ENCODE measurements around the gene TRAP1. TPM values are rescaled to one million over a fixed set of nuclear protein-coding genes. Genes with fewer than 3 reads are reported as not detected.
A peak's percentile ranks its signal among the peaks of the same experiment; 100 is the strongest.
"Not testable (repeated sequence)": the region's sequence is repeated elsewhere in the genome, so short reads cannot be mapped to it uniquely, and the experiment has no call there.

TRAP1 gene
- total and polyA plus RNA-seq, 9 donors: 56.3 to 102 (median 76.7) TPM

DNA sequence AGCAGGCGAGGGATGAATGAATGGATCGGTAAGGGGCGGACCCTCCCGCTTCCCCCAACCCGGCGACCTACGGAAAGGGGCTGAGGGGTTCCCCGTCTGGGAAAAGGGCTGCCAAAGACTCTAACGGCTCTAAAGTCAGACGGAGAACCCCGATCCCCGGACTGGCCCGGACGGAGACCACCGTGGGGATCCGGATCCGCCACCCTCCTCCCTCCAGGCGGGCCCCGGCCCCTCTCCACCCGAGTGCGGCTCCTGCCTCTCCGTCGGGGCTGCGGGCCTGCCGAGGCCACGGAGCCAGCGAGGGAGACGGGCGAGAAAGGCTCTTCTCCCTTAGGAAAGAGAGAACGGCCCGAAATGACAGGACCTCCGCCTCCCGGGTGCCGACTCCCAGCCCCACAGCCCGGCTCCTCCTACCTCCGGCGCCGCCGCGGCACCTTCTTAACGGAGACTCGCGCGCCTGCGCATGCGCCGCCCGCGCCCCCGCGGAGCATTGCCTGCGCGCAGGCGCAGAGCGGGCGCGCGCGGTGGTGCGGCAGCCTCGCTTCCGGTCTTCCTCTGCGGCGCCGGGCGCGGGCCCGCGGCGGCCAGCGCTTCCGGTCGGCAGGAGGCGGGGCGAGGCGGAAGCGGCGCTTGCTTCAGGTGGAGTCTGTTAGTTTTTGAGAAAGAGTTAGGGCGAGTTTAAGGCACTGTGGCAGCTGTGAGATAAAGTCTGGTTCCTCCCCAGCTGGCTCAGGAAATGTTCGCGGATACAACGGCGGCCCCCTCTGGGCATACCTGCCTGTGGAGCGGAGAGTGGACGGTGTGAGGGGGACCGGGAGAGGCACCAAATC, 106.0 kb downstream of the TRAP1 start, which contains the start of gene SLX4:
SLX4 (minus strand) TSS at position 461 of the 830 bp plus-strand sequence. CDS start 2,642 bp downstream, outside the sequence.
- peak; percentile 87 to 94 (median 93) for DNase-seq
- Histone ChIP-seq H3K9me3 (no peaks in the 10 kb centered on the region), H3K27ac (no peak within 1 kb of the TSS), H3K27me3 (no peaks in the 10 kb centered on the region), H3K36me3 (no peaks in the 10 kb centered on the region), H3K4me1 (ENCODE audit: insufficient read depth) (peaks cover 2% of the 10 kb centered on the region), H3K4me3 (peak within 1 kb of the TSS; percentile 73)
- TF ChIP-seq POLR2A (IDR thresholded peaks at IDR 0.05): no peak
- TF ChIP-seq, protein P1, sequence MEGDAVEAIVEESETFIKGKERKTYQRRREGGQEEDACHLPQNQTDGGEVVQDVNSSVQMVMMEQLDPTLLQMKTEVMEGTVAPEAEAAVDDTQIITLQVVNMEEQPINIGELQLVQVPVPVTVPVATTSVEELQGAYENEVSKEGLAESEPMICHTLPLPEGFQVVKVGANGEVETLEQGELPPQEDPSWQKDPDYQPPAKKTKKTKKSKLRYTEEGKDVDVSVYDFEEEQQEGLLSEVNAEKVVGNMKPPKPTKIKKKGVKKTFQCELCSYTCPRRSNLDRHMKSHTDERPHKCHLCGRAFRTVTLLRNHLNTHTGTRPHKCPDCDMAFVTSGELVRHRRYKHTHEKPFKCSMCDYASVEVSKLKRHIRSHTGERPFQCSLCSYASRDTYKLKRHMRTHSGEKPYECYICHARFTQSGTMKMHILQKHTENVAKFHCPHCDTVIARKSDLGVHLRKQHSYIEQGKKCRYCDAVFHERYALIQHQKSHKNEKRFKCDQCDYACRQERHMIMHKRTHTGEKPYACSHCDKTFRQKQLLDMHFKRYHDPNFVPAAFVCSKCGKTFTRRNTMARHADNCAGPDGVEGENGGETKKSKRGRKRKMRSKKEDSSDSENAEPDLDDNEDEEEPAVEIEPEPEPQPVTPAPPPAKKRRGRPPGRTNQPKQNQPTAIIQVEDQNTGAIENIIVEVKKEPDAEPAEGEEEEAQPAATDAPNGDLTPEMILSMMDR (IDR thresholded peaks at IDR 0.05): peak in 1 of 3 donors; percentile 17
- TF ChIP-seq EP300 (IDR thresholded peaks at IDR 0.05): no peak
- WGBS, 3 donors: 0% methylated on average over 59 to 86 of the region's 86 CpGs
- intact Hi-C loops (cut with DNase I): no loop called here

DNA sequence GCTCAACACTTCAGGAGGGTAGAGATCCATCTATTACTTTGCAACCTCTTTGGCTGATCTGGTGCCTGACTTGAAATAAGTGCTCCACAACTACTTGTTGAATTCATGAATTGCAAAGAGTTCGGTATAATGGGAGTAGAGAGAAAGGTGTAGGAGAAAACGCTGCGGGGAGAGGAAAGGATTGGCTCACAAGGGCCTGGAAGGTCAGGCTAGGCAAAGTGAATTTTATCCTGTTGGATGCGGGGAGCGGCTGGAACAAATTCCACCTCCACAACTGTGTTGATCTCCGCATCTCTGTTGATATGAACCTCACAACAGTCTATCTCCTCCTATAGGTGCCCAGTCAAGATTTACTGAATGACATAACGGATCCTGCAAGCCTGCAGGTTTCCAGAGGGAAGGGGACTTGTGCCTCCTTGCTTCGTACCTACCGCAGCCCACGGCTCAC, 106.6 kb downstream of the TRAP1 start:
- Histone ChIP-seq H3K4me3 (peak overlapping the region; percentile 73), H3K4me1 (ENCODE audit: insufficient read depth) (peaks cover 2% of the 10 kb centered on the region), H3K9me3 (no peaks in the 10 kb centered on the region), H3K27me3 (no peaks in the 10 kb centered on the region), H3K36me3 (no peaks in the 10 kb centered on the region), H3K27ac (no peak overlapping the region)
- TF ChIP-seq EP300 (IDR thresholded peaks at IDR 0.05): no peak
- TF ChIP-seq, protein P1 (IDR thresholded peaks at IDR 0.05): no peak
- WGBS, 3 donors: 2 to 3% (median 2%) methylated on average over 10 of the region's 10 CpGs
- intact Hi-C loops (cut with DNase I): no loop called here
- no peak for DNase-seq

DNA sequence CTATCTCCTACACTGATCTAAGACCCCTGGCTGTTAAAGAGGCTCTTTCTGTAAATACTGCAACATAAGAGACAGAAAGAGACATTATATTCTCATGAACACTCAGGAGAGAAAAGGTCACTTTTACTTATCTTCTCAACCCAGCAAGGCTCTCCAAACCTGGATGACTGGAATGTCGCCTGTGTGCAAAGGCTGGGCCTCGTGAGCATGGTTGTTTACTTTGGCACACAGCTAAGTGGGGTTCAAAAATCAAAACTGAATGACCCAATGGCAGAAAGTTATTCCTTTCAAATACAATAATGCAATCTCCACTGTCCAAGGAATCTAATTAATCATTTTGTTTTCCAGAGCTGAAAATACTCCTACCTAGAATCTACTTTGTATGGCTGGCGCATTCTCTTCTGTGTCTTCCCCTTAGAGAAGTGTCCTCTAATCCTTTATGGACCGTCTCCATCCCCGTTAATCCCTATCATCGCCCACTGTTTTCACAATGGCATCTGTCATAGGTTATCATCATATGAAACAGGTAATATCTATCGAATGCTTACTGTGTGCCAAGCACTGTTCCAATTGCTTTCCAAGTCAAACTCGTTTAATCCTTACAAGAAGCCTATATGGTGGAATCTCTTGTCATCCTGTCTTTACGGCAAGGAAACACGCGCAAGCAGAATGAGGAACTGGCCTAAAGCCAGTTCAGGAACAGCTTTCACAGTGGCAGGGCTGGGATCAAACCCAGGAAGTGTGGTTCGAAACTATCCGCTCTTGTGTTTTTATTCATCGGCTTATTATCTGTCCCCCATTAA, 107.2 kb downstream of the TRAP1 start:
- no peaks in the 10 kb centered on the region for H3K36me3 ChIP-seq
- TF ChIP-seq, protein P1 (IDR thresholded peaks at IDR 0.05): no peak
- no peak for TF ChIP-seq EP300 (IDR thresholded peaks at IDR 0.05)
- DNase-seq: peak in 1 of 5 donors; percentile 7
- H3K27me3 ChIP-seq: no peaks in the 10 kb centered on the region
- WGBS, 3 donors: 62 to 73% (median 65%) methylated on average over 14 of the region's 14 CpGs
- H3K4me3 ChIP-seq: peak overlapping the region; percentile 73
- intact Hi-C loops (cut with DNase I): no loop called here
- no peak overlapping the region for H3K27ac ChIP-seq
- H3K9me3 ChIP-seq: no peaks in the 10 kb centered on the region
- peaks cover 2% of the 10 kb centered on the region for H3K4me1 ChIP-seq (ENCODE audit: insufficient read depth)

DNA sequence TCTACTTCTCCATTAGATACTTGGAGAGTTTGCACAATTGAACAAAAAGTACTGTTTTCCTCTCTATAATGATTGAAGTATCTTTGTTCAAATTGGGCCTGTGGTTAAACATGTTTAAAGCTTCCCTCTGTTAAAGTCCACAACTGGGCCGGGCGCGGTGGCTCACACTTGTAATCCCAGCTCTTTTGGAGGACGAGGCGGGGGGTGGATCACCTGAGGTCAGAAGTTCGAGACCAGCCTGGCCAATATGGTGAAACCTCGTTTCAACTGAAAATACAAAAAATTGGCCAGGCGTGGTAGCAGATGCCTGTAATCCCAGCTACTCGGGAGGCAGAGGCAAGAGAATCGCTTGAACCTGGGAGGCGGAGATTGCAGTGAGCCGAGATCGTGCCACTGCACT, 108.3 kb downstream of the TRAP1 start:
- intact Hi-C loops (cut with DNase I); H3K36me3 ChIP-seq; H3K27ac ChIP-seq; H3K4me1 ChIP-seq (ENCODE audit: insufficient read depth); H3K27me3 ChIP-seq; H3K9me3 ChIP-seq; H3K4me3 ChIP-seq: not testable (repeated sequence)
- WGBS, 3 donors: 92 to 94% (median 92%) methylated on average over 13 of the region's 13 CpGs
- DNase-seq: peak in 1 of 5 donors; percentile 6

Measured in ovary (tissue), 9 donors.